ENCODE results near the gene RAB11FIP4. TPM values are rescaled to one million over a fixed set of nuclear protein-coding genes. Genes with fewer than 3 reads are reported as not detected.

The RAB11FIP4 gene
- total and polyA plus RNA-seq, 9 of the 15 experiments (the other 6 are each of a cell fraction or from before 2014, with no cell fraction given): 0.62 to 16.6 (median 8.9) TPM

DNA sequence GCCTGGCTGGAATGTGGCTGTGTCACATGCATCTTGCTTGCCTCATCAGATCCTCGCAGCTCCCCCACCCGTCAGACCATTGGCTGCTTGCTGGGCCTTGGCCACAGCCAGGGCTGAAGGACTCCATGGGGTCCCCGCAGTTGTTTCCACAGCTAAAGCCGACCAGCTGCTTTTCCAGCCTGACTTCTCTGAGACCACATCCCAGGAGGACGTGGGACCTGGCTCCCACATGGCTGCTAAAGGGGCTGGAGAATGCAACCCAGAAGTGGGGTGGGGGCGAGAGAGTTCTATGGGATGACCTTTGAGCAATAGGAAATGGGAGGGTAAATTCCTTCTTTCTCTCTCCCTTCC, 193.8 kb downstream of the RAB11FIP4 start:
- Histone ChIP-seq H3K9me3 (replicated peaks; ENCODE audit: control insufficient read depth, insufficient read depth, low read depth, low read length) (no peaks in the 10 kb centered on the region), H3K4me3 (no peak overlapping the region), H3K27ac (ENCODE audit: extremely low read depth, low read depth, low read length) (no peak overlapping the region), H3K36me3 (ENCODE audit: control insufficient read depth, insufficient read depth, low read length) (no peaks in the 10 kb centered on the region), H3K9ac (ENCODE audit: insufficient read depth in 1 of 2, low read depth in 2 of 2, low read length in 2 of 2) (no peak overlapping the region), H3K27me3 (ENCODE audit: control insufficient read depth in 2 of 2, insufficient read depth in 2 of 2, low read length in 2 of 2) (peaks cover 15 to 48% of the 10 kb centered on the region in 2 experiments), H3K4me1 (replicated peaks in 1 of 2; ENCODE audit: control insufficient read depth in 2 of 2, insufficient read depth in 2 of 2, low read length in 2 of 2) (no peaks in the 10 kb centered on the region; a peak in 2 of 5 replicates), H2AFZ (ENCODE audit: low read depth, low read length) (no peak overlapping the region), H4K20me1 (replicated peaks; ENCODE audit: control insufficient read depth, insufficient read depth, low read length) (0 out of 2 replicates have a peak, but pooled peaks cover 3% of the 10 kb centered on the region), H3K79me2 (ENCODE audit: control insufficient read depth, insufficient read depth, low read length) (no peaks in the 10 kb centered on the region), H3K4me2 (ENCODE audit: insufficient read depth, low read length) (no peak overlapping the region), H3K9me1 (ENCODE audit: control insufficient read depth, insufficient read depth, low read length) (no peaks in the 10 kb centered on the region)
- no TSS peak for BruUV-seq (replicated peaks)
- ChIA-PET POLR2A (interaction anchor here (0.6 to 0.7 kb wide), 2 partner anchors 45 to 168 kb away, joined by 4 read pairs; no protein-coding TSS in a partner anchor), CTCF (ENCODE audit: low intra/inter-chr PET ratio) (no interaction called here)
- intact Hi-C loops (cut with micrococcal nuclease): no loop called here
- in situ Hi-C loops (cut with MboI): no loop called here
- 2% methylated on average over 6 of the region's 6 CpGs for WGBS (ENCODE audit: insufficient coverage, low coverage, missing lambda C conversion rate)
- ATAC-seq (no peak), FAIRE-seq (no peak), DNase-seq (ENCODE audit: extremely low read depth in 1 of 4, low spot score in 3 of 4) (no peak)
- no peak for TF ChIP-seq TAF1 (IDR thresholded peaks at IDR 0.05; ENCODE audit: control insufficient read depth, extremely low read depth, insufficient read depth, low read length, severe bottlenecking)
- TF ChIP-seq ATF3 (IDR thresholded peaks at IDR 0.05): no peak
- no peak for TF ChIP-seq ATF3 (CRISPR knock-in tag; conservative IDR thresholded peaks at IDR 0.05)
- no peak for TF ChIP-seq MEF2A (IDR thresholded peaks at IDR 0.05; ENCODE audit: control insufficient read depth, low read depth, low read length)
- TF ChIP-seq NCOA6 (IDR thresholded peaks at IDR 0.05): no peak
- TF ChIP-seq FOXK1 (CRISPR knock-in tag; IDR thresholded peaks at IDR 0.05; ENCODE audit: borderline replicate concordance): no peak
- TF ChIP-seq, protein P1, sequence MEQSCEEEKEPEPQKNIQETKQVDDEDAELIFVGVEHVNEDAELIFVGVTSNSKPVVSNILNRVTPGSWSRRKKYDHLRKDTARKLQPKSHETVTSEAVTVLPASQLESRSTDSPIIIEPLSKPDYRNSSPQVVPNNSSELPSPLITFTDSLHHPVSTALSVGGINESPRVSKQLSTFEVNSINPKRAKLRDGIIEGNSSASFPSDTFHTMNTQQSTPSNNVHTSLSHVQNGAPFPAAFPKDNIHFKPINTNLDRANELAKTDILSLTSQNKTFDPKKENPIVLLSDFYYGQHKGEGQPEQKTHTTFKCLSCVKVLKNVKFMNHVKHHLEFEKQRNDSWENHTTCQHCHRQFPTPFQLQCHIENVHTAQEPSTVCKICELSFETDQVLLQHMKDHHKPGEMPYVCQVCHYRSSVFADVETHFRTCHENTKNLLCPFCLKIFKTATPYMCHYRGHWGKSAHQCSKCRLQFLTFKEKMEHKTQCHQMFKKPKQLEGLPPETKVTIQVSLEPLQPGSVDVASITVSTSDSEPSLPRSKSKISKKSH (CRISPR knock-in tag; IDR thresholded peaks at IDR 0.05): no peak
- TF ChIP-seq, protein P2, sequence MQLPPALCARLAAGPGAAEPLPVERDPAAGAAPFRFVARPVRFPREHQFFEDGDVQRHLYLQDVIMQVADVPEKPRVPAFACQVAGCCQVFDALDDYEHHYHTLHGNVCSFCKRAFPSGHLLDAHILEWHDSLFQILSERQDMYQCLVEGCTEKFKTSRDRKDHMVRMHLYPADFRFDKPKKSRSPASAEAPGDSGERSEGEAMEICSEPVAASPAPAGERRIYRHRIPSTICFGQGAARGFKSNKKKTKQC (CRISPR knock-in tag; IDR thresholded peaks at IDR 0.05): no peak
- no peak for TF ChIP-seq ZNF740 (CRISPR knock-in tag; IDR thresholded peaks at IDR 0.05)
- TF ChIP-seq ZNF740 (tag; IDR thresholded peaks at IDR 0.05): no peak
- TF ChIP-seq ZNF140 (CRISPR knock-in tag; IDR thresholded peaks at IDR 0.05): no peak
- no peak for TF ChIP-seq CXXC5 (CRISPR knock-in tag; IDR thresholded peaks at IDR 0.05)
- no peak for TF ChIP-seq HNRNPLL (IDR thresholded peaks at IDR 0.05; ENCODE audit: low read depth, low read length, poor library complexity, severe bottlenecking)
- TF ChIP-seq SLC30A9 (CRISPR knock-in tag; IDR thresholded peaks at IDR 0.05): no peak
- no peak for TF ChIP-seq SAFB2 (IDR thresholded peaks at IDR 0.05; ENCODE audit: borderline replicate concordance, low read depth, low read length, severe bottlenecking)
- TF ChIP-seq ARID2 (IDR thresholded peaks at IDR 0.05): no peak
- TF ChIP-seq ZNF197 (CRISPR knock-in tag; IDR thresholded peaks at IDR 0.05; ENCODE audit: low read depth): no peak
- TF ChIP-seq POLR3A (IDR thresholded peaks at IDR 0.05; ENCODE audit: borderline replicate concordance, extremely low read depth, insufficient read depth, insufficient read length): no peak

Data from K562 (cell line).